Activated CD4-positive, alpha-beta T cell treated with anti-CD3 and anti-CD28 coated beads, Interleukin-2, Interleukin-4, amounts not matched to agents 100 ng/mL and 50 ng/mL, durations not matched to agents 16 hours and 8 hours (primary cell): ENCODE results near the gene YTHDC1.
"Not testable (repeated sequence)": the region's sequence is repeated elsewhere in the genome, so short reads cannot be mapped to it uniquely, and the experiment has no call there.

ENCODE experiments used
- DNase-seq: peaks from one replicate; pipeline ENCODE4 v3.0.0-alpha.2; 2020; ENCODE audit warnings: low spot score

Gene YTHDC1

GRCh38 chr4:68288393-68288740 lies 61.5 kb downstream of the YTHDC1 start:
- no peak for DNase-seq

GRCh38 chr4:68287704-68288392 lies 62.0 kb downstream of the YTHDC1 start:
- DNase-seq = no peak

- no peak for DNase-seq
Measured at GRCh38 chr4:68283714-68284113, 66.2 kb downstream of the YTHDC1 start.

GRCh38 chr4:68283095-68283494 lies 66.8 kb downstream of the YTHDC1 start:
- no peak for DNase-seq

DNA sequence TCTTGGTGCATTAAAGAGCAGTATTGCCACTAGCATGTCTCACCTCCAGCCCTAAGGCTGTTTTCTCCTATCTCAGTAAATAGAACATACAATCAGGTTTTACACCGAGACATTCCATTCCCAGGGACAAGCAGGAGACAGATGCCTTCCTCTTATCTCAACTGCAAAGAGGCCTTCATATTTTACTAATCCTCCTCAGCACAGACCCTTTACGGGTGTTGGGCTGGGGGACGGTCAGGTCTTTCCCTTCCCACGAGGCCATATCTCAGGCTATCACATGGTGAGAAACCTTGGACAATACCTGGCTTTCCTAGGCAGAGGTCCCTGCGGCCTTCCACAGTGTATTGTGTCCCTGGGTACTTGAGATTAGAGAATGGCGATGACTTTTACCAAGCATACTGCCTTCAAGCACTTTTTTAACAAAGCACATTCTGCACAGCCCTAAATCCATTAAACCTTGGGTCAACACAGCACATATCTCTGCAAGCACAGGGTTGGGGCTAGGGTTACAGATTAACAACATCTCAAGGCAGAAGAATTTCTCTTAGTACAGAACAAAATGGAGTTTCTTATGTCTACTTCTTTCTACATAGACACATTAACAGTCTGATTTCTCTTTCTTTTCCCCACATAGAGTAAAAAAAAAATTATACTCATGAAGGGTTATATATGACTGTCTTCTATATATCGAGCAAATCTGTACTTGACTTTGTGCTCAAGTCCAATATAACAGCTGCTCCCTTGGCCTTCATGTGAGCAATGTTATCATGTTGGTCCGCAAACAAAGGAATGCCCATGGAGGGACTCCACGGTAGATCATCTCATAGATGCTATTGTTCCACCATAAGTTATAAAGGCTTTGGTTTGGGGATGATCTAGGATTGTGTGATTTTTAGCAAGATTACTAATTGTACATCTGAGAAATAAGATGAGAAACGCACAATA lies 67.8 kb downstream of the YTHDC1 start:
- not testable (repeated sequence) for DNase-seq

DNA sequence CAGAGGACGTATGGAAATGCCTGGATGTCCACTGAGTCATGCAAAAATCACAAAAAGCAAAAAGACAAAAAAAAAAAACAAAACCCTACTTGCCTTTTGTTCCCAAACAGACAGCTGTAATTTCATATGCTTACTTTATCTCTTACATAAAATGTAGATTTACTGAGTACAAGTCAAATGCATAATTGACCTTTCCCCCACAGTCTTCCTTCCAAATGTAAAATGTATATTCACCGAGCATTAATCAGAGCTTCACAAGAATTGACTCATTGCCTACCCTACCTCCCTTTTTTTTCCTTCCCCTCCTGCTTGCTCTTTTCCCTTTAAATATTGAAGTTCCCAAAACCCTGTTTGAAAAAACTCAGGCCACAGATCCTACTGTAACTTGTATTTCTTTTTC lies 71.9 kb downstream of the YTHDC1 start:
- no peak for DNase-seq

GRCh38 chr4:68277627-68278026 lies 72.3 kb downstream of the YTHDC1 start:
- no peak for DNase-seq

DNA sequence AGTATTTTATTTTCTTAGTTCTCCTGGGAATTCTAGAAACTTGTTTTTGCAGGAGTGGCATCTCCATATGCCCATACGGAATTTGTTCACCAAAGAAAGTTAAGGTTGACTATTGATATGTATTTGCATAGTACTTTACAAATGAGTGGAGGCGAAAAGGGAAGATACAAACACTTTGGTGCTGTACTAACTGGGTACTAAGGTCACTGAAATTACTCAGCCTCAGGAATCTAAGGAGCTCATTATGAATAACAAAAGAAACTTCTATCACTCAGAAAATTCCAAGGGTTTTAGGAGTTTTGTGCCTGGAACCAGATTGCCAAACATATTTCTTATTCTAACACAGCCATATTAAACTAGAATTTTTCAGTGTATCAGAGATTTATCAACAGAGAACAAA lies 77.0 kb downstream of the YTHDC1 start:
- DNase-seq = no peak

DNA sequence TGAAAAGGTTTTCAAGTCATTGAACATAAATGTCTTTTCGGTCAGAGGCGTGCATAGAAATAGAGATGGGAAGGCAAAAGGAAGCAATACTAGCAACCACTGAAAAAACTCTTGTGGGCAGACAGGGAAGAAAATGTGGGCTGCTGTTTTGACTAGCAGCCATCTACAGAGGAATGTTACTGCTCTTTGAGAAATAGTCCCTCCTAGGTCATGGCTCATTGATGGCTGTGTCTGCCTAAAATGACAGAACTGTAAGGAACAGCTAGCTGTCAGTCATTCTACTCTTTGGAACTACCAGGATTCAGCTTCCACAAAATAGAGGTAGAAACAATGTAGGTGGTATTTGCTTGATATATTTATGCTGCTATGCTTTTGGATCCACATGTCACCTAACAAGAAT lies 77.5 kb downstream of the YTHDC1 start:
- no peak for DNase-seq

GRCh38 chr4:68271851-68272357 lies 78.0 kb downstream of the YTHDC1 start:
- DNase-seq = peak; percentile 28

DNA sequence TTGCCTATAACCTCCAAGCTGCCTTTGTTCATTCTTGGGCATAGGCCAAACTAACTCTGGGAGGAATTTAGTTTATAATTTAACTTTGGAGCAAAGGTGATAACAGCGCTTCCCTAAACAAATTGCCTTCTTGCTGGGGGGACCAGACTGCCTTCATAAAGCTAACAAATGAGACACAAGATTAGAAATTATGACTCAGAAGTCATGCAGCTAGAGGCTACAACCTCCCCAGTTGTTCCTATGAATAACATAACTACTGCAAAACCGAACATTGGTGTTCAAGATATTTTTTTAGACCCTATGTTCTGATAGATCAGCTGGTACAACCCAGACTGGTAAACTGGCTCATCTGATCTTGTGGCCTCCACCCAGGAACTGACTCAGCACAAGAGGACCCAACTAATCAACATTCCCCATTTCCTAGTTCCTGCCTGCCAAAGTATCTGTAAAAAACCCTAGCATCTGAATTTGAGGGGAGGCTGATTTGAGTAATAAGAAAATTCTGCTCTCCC lies 82.4 kb downstream of the YTHDC1 start:
- no peak for DNase-seq

GRCh38 chr4:68264875-68265565 lies 84.9 kb downstream of the YTHDC1 start:
- DNase-seq = no peak
